ENCODE data around the gene MARCHF3. TPM values are rescaled to one million over a fixed set of nuclear protein-coding genes. Genes with fewer than 3 reads are reported as not detected.

MARCHF3 gene
- total RNA-seq, 3 donors from 2014 or later = 22.5 to 52.8 (median 34.5) TPM

- Histone ChIP-seq H3K4me3 (no peak overlapping the region), H3K36me3 (ENCODE audit: low read depth) (no peaks in the 10 kb centered on the region), H3K9me3 (no peaks in the 10 kb centered on the region), H3K4me1 (ENCODE audit: low read depth) (peaks cover 3% of the 10 kb centered on the region)
- no peak for DNase-seq
- ATAC-seq = no peak
- intact Hi-C loops (cut with DNase I, micrococcal nuclease) = no loop called here
- no peak for TF ChIP-seq CTCF (IDR thresholded peaks at IDR 0.05)
These were observed 12.2 kb upstream of the MARCHF3 start for GRCh38 chr5:127042593-127042992.

- ATAC-seq = peak; percentile 70
- no peak overlapping the region for H3K4me3 ChIP-seq
- intact Hi-C loops (cut with DNase I, micrococcal nuclease) = no loop called here
- H3K4me1 ChIP-seq (ENCODE audit: low read depth) = peaks cover 3% of the 10 kb centered on the region
- no peak for TF ChIP-seq CTCF (IDR thresholded peaks at IDR 0.05)
- H3K9me3 ChIP-seq = no peaks in the 10 kb centered on the region
- DNase-seq = no peak
- H3K36me3 ChIP-seq (ENCODE audit: low read depth) = no peaks in the 10 kb centered on the region
These were observed 11.2 kb upstream of the MARCHF3 start for GRCh38 chr5:127041571-127041970.

- Histone ChIP-seq H3K4me3 (no peak overlapping the region), H3K4me1 (ENCODE audit: low read depth) (peaks cover 3% of the 10 kb centered on the region), H3K9me3 (no peaks in the 10 kb centered on the region), H3K36me3 (ENCODE audit: low read depth) (no peaks in the 10 kb centered on the region)
- intact Hi-C loops (cut with DNase I, micrococcal nuclease) = no loop called here
- DNase-seq (peak; percentile 54 to 69 (median 57)), ATAC-seq (peak; percentile 92)
- no peak for TF ChIP-seq CTCF (IDR thresholded peaks at IDR 0.05)
These were observed 10.6 kb upstream of the MARCHF3 start for GRCh38 chr5:127040796-127041520.

- ATAC-seq (no peak), DNase-seq (no peak)
- H3K4me1 ChIP-seq (ENCODE audit: low read depth) = peaks cover 3% of the 10 kb centered on the region
- TF ChIP-seq CTCF (IDR thresholded peaks at IDR 0.05) = no peak
- no peaks in the 10 kb centered on the region for H3K36me3 ChIP-seq (ENCODE audit: low read depth)
- intact Hi-C loops (cut with DNase I, micrococcal nuclease) = no loop called here
- H3K9me3 ChIP-seq = no peaks in the 10 kb centered on the region
- H3K4me3 ChIP-seq = no peak overlapping the region
These were observed 8.2 kb upstream of the MARCHF3 start for GRCh38 chr5:127038550-127038949.

GRCh38 chr5:127031863-127032232 is 1.5 kb upstream of the MARCHF3 start:
- Histone ChIP-seq H3K36me3 (ENCODE audit: low read depth) (no peaks in the 10 kb centered on the region), H3K9me3 (no peaks in the 10 kb centered on the region), H3K4me3 (no peak overlapping the region), H3K4me1 (ENCODE audit: low read depth) (peaks cover 6% of the 10 kb centered on the region)
- ATAC-seq (no peak), DNase-seq (no peak)
- intact Hi-C loops (cut with DNase I, micrococcal nuclease) = no loop called here
- TF ChIP-seq CTCF (IDR thresholded peaks at IDR 0.05) = no peak
